ENCODE results near the gene LIN28B. TPM values are rescaled to one million over a fixed set of nuclear protein-coding genes. Genes with fewer than 3 reads are reported as not detected.

The LIN28B gene
- total and polyA plus RNA-seq, 4 donors: 0.12 to 0.14 TPM; not detected in 2

DNA sequence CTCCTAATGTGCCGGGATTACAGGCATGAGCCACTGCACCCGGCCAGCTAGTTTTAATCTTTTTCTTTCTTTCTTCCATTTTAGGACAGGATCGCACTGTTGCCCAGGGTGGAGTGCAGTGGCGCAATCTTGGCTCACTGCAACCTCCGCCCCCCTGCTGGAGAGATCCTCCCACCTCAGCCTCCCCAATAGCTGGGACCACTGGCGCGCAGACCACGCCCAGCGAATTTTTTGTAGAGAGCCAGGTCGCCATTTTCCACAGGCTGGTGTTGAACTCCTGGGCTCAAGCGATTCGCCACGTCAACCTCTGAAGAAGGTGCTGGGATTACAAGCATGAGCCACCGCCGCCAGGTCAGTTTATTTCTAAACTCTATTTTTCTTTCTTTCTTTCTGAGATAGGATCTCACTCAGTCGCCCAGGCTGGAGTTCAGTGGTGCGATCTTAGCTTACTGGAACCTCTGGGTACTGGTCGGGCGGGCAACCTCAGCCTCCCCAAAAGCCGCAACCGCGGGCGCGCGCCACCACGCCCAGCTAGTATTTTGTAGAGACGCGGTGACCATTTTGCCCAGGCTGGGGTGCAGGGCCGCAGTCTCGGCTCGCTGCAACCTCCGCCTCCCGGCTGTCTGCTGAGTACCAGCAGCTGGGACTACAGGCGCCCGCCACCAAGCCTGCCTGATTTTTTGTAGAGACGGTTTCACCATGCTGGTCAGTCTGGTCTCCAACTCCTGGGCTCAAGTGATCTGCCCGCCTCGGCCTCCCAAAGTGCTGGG lies 20.0 kb upstream of the LIN28B start:
- TF ChIP-seq, protein P1, sequence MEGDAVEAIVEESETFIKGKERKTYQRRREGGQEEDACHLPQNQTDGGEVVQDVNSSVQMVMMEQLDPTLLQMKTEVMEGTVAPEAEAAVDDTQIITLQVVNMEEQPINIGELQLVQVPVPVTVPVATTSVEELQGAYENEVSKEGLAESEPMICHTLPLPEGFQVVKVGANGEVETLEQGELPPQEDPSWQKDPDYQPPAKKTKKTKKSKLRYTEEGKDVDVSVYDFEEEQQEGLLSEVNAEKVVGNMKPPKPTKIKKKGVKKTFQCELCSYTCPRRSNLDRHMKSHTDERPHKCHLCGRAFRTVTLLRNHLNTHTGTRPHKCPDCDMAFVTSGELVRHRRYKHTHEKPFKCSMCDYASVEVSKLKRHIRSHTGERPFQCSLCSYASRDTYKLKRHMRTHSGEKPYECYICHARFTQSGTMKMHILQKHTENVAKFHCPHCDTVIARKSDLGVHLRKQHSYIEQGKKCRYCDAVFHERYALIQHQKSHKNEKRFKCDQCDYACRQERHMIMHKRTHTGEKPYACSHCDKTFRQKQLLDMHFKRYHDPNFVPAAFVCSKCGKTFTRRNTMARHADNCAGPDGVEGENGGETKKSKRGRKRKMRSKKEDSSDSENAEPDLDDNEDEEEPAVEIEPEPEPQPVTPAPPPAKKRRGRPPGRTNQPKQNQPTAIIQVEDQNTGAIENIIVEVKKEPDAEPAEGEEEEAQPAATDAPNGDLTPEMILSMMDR (IDR thresholded peaks at IDR 0.05; ENCODE audit: control extremely low read depth, extremely low read depth): no peak
- Histone ChIP-seq H3K27ac (ENCODE audit: low read depth in 1 of 2, low read length in 1 of 2) (no peak overlapping the region), H3K9me3 (ENCODE audit: control insufficient read depth in 4 of 4, insufficient read depth in 3 of 4, low read length in 3 of 4) (peaks cover 0 to 16% (median 2%) of the 10 kb centered on the region in 4 donors), H3K9ac (ENCODE audit: insufficient read depth in 1 of 2, low read length in 2 of 2) (no peak overlapping the region), H3K36me3 (ENCODE audit: control insufficient read depth in 4 of 4, insufficient read depth in 4 of 4, low read length in 4 of 4) (no peaks in the 10 kb centered on the region), H3K4me1 (ENCODE audit: control insufficient read depth in 5 of 5, insufficient read depth in 5 of 5, low read length in 5 of 5) (peaks cover 0 to 5% (median 3%) of the 10 kb centered on the region in 5 donors), H3K4me3 (no peak overlapping the region), H3K27me3 (ENCODE audit: control insufficient read depth in 3 of 3, insufficient read depth in 3 of 3, low read length in 2 of 3) (peaks cover 11 to 27% (median 22%) of the 10 kb centered on the region in 3 donors)
- ATAC-seq (ENCODE audit: insufficient read depth, low FRiP score) (no peak), DNase-seq (no peak)
- 95% methylated on average over 38 of the region's 38 CpGs for WGBS, 2 donors

DNA sequence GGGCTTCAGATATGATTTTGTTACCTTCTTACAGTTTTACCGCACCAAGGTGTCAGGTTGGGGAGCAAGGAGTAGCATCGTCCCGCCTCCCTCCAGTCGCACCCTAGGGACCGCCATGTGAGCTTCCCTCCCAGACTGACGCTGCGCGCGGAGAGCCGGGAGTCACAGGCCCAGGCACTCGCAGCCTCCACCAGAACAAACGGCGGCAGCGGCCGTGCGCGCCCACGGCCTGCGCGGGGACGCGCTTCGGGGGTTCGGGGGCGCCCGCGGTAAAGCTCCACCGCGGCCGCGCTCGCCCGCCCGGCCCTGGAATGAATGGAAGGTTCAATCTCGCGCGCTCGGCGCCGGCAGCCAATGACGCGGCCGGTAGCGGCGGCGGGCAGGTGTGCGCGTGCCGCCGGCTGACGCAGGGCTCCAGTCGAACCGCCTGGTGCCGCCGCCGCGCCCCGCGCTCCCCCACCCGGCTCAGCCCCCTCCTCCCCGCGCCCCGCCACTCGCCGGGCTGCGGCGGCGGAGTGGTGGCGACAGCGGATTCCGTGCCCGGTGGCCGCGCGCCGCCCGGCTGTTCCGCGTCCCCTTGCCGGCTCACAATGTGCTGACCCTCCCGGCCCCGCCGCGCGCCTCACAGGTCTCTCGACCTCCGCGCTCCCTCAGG lies 16.5 kb upstream of the LIN28B start:
- Histone ChIP-seq H3K27me3 (ENCODE audit: control insufficient read depth in 3 of 3, insufficient read depth in 3 of 3, low read length in 2 of 3) (peaks cover 11 to 33% (median 32%) of the 10 kb centered on the region in 3 donors), H3K4me3 (no peak overlapping the region), H3K4me1 (ENCODE audit: control insufficient read depth in 5 of 5, insufficient read depth in 5 of 5, low read length in 5 of 5) (peaks cover 0 to 5% (median 3%) of the 10 kb centered on the region in 5 donors), H3K36me3 (ENCODE audit: control insufficient read depth in 4 of 4, insufficient read depth in 4 of 4, low read length in 4 of 4) (no peaks in the 10 kb centered on the region), H3K27ac (ENCODE audit: low read depth in 1 of 2, low read length in 1 of 2) (no peak overlapping the region), H3K9ac (ENCODE audit: insufficient read depth in 1 of 2, low read length in 2 of 2) (no peak overlapping the region), H3K9me3 (ENCODE audit: control insufficient read depth in 4 of 4, insufficient read depth in 3 of 4, low read length in 3 of 4) (peaks cover 0 to 16% (median 2%) of the 10 kb centered on the region in 4 donors)
- TF ChIP-seq, protein P1 (IDR thresholded peaks at IDR 0.05; ENCODE audit: control extremely low read depth, extremely low read depth): no peak
- ATAC-seq (ENCODE audit: insufficient read depth, low FRiP score): no peak
- DNase-seq: peak in 2 of 3 donors; percentile 3 to 28
- WGBS, 2 donors: 15 to 18% methylated on average over 56 to 88 of the region's 88 CpGs

DNA sequence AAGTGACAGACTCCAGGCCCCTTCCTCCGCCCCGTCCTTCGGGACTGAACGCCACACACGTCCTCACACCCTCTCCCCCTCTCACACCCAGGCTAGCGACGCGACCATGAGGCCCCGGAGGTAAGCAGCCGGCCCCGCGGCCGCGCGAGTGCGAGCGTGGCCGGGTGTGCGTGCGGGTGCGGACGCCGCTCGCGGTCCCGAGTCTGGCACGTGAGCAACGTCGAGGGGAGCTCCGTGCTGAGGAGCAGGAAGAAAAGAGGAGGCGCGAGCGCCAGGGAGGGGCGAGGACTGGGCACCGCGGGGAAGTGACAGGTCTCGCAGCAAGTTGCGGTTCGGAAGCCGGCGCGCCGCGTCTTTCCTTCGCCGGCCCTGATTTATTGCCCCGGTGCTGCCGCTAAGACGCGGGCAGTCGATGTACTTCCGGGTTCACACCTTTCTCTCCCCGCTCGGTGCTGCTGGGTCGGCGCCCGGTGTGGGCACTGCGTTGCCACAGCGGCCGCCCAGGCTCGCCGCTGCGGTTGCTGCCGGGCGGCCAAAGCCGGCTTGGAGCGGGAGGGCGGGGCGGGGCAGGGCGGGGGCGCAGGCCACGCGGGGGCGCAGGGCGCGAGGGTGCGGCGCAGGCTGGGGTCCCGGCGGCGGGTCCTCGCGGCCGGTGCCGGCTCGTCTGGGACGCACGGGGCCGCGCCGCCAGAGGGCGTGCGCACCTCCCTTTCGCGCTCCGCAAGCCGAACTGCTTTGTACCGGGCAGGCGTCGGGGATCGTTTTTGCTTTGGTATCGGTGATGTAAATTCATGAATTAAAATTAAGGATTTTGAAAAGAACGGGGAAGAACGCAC lies 15.8 kb upstream of the LIN28B start:
- Histone ChIP-seq H3K4me3 (peak overlapping the region; percentile 32), H3K36me3 (ENCODE audit: control insufficient read depth in 4 of 4, insufficient read depth in 4 of 4, low read length in 4 of 4) (no peaks in the 10 kb centered on the region), H3K4me1 (ENCODE audit: control insufficient read depth in 5 of 5, insufficient read depth in 5 of 5, low read length in 5 of 5) (peaks cover 0 to 5% (median 3%) of the 10 kb centered on the region in 5 donors), H3K27ac (ENCODE audit: low read depth in 1 of 2, low read length in 1 of 2) (no peak overlapping the region), H3K27me3 (ENCODE audit: control insufficient read depth in 3 of 3, insufficient read depth in 3 of 3, low read length in 2 of 3) (peaks cover 11 to 32% (median 32%) of the 10 kb centered on the region in 3 donors), H3K9me3 (ENCODE audit: control insufficient read depth in 4 of 4, insufficient read depth in 3 of 4, low read length in 3 of 4) (peaks cover 0 to 16% (median 2%) of the 10 kb centered on the region in 4 donors), H3K9ac (ENCODE audit: insufficient read depth in 1 of 2, low read length in 2 of 2) (no peak overlapping the region)
- ATAC-seq (ENCODE audit: insufficient read depth, low FRiP score) (peak; percentile 72), DNase-seq (peak; percentile 36 to 63 (median 54))
- WGBS, 2 donors: 2 to 6% methylated on average over 76 to 104 of the region's 104 CpGs
- TF ChIP-seq, protein P1 (IDR thresholded peaks at IDR 0.05; ENCODE audit: control extremely low read depth, extremely low read depth): peak; percentile 7

All from lung (tissue), 12 donors.